ENCODE data around the gene IFI35.
"Not testable (repeated sequence)": the region's sequence is repeated elsewhere in the genome, so short reads cannot be mapped to it uniquely, and the experiment has no call there.

The IFI35 gene

GRCh38 chr17:43024407-43025289 is 18.1 kb downstream of the IFI35 start, which contains the start of gene RND2:
TSS of gene RND2 (plus strand) at chr17:43025231. CDS start at chr17:43025348, 117 bp downstream.
- DNase-seq (ENCODE audit: low spot score) = peak; percentile 97

- no peak for DNase-seq (ENCODE audit: low spot score)
Measured at GRCh38 chr17:43025290-43025657, 18.7 kb downstream of the IFI35 start.

- DNase-seq (ENCODE audit: low spot score) = no peak
Measured at GRCh38 chr17:43025766-43026537, 19.4 kb downstream of the IFI35 start.

GRCh38 chr17:43026595-43026994 is 20.0 kb downstream of the IFI35 start:
- DNase-seq (ENCODE audit: low spot score) = no peak

- no peak for DNase-seq (ENCODE audit: low spot score)
Measured at GRCh38 chr17:43027091-43028032, 20.8 kb downstream of the IFI35 start.

- no peak for DNase-seq (ENCODE audit: low spot score)
Measured at GRCh38 chr17:43028221-43028861, 21.8 kb downstream of the IFI35 start.

GRCh38 chr17:43030137-43030767 is 23.7 kb downstream of the IFI35 start:
- no peak for DNase-seq (ENCODE audit: low spot score)

- DNase-seq (ENCODE audit: low spot score) = no peak
Measured at GRCh38 chr17:43031666-43032065, 25.1 kb downstream of the IFI35 start.

GRCh38 chr17:43033948-43034881 is 27.6 kb downstream of the IFI35 start:
- no peak for DNase-seq (ENCODE audit: low spot score)

- no peak for DNase-seq (ENCODE audit: low spot score)
Measured at GRCh38 chr17:43034894-43035293, 28.3 kb downstream of the IFI35 start.

GRCh38 chr17:43039646-43040045 is 33.1 kb downstream of the IFI35 start:
- DNase-seq (ENCODE audit: low spot score) = no peak

- no peak for DNase-seq (ENCODE audit: low spot score)
Measured at GRCh38 chr17:43040655-43041054, 34.1 kb downstream of the IFI35 start.

GRCh38 chr17:43042025-43042628 is 35.5 kb downstream of the IFI35 start:
- no peak for DNase-seq (ENCODE audit: low spot score)

- DNase-seq (ENCODE audit: low spot score) = no peak
Measured at GRCh38 chr17:43043307-43043706, 36.7 kb downstream of the IFI35 start.

- no peak for DNase-seq (ENCODE audit: low spot score)
Measured at GRCh38 chr17:43044024-43044423, 37.4 kb downstream of the IFI35 start.

GRCh38 chr17:43051969-43052368 is 45.4 kb downstream of the IFI35 start:
- DNase-seq (ENCODE audit: low spot score) = no peak

GRCh38 chr17:43053008-43053407 is 46.4 kb downstream of the IFI35 start:
- not testable (repeated sequence) for DNase-seq (ENCODE audit: low spot score)

- no peak for DNase-seq (ENCODE audit: low spot score)
Measured at GRCh38 chr17:43056051-43056450, 49.5 kb downstream of the IFI35 start.

- no peak for DNase-seq (ENCODE audit: low spot score)
Measured at GRCh38 chr17:43062984-43063638, 56.5 kb downstream of the IFI35 start.

All from ecto neural progenitor cell (in vitro differentiated cells).